ENCODE results near the gene DLGAP1.

- TF ChIP-seq CTCF (IDR thresholded peaks at IDR 0.05 in 2 of 3, conservative IDR thresholded peaks at IDR 0.05 in 1 of 3; ENCODE audit: borderline replicate concordance in 1 of 3, insufficient read depth in 1 of 3, low read depth in 2 of 3, low read length in 2 of 3) = no peak
- TF ChIP-seq POLR2A (IDR thresholded peaks at IDR 0.05; ENCODE audit: borderline replicate concordance, extremely low read depth, insufficient read depth, insufficient read length) = no peak
- TF ChIP-seq ATF3 (IDR thresholded peaks at IDR 0.05) = no peak
- TF ChIP-seq JUND (IDR thresholded peaks at IDR 0.05) = no peak
- no peak for TF ChIP-seq EZH2 (IDR thresholded peaks at IDR 0.05)
- no peak for TF ChIP-seq POLR2AphosphoS5 (IDR thresholded peaks at IDR 0.05; ENCODE audit: low read depth, low read length)
- TF ChIP-seq, protein P1, sequence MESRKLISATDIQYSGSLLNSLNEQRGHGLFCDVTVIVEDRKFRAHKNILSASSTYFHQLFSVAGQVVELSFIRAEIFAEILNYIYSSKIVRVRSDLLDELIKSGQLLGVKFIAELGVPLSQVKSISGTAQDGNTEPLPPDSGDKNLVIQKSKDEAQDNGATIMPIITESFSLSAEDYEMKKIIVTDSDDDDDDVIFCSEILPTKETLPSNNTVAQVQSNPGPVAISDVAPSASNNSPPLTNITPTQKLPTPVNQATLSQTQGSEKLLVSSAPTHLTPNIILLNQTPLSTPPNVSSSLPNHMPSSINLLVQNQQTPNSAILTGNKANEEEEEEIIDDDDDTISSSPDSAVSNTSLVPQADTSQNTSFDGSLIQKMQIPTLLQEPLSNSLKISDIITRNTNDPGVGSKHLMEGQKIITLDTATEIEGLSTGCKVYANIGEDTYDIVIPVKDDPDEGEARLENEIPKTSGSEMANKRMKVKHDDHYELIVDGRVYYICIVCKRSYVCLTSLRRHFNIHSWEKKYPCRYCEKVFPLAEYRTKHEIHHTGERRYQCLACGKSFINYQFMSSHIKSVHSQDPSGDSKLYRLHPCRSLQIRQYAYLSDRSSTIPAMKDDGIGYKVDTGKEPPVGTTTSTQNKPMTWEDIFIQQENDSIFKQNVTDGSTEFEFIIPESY (IDR thresholded peaks at IDR 0.05; ENCODE audit: extremely low read depth, insufficient replicate concordance, low read length) = no peak
- no peak for TF ChIP-seq CBX3 (IDR thresholded peaks at IDR 0.05; ENCODE audit: low read depth)
- TF ChIP-seq ZNF274 (IDR thresholded peaks at IDR 0.05; ENCODE audit: low read depth, low read length) = no peak
- TF ChIP-seq CEBPB (IDR thresholded peaks at IDR 0.05; ENCODE audit: low read depth) = no peak
- TF ChIP-seq SP1 (IDR thresholded peaks at IDR 0.05; ENCODE audit: low read depth) = no peak
- TF ChIP-seq REST (IDR thresholded peaks at IDR 0.05; ENCODE audit: low read depth) = no peak
Measured at GRCh38 chr18:3654442-3655253, 800.5 kb downstream of the DLGAP1 start.

Data from HCT116 (cell line).